ENCODE measurements around the gene UGT2B15.
"Not testable (repeated sequence)": the region's sequence is repeated elsewhere in the genome, so short reads cannot be mapped to it uniquely, and the experiment has no call there.

Gene UGT2B15

DNA sequence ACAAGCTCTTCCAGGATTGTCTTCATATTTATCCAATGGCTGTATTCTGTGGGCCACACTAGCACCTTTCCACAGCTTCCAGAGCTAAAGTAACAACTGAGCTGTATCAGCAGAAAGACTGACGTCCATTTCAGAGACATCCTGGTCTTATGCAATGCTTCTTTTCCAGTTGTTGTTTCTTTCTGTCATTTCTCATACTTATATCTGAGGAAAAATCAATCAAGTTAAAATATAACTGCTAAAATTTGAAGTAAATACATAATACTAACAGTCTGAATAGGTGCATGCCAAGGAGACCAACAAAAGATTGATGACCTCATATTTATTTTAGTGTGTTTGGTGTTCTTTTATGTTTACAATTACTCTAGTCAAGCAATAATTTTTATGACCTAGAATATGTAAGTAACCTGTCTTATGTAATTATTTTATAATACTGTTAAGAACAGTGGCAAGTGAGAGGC is at the start of gene UGT2B15:
Gene UGT2B15 (minus strand): TSS at position 174 of the 461 bp plus-strand sequence. CDS start 34 bp downstream, at position 140.
- not testable (repeated sequence) for FAIRE-seq; DNase-seq (ENCODE audit: low spot score)

DNA sequence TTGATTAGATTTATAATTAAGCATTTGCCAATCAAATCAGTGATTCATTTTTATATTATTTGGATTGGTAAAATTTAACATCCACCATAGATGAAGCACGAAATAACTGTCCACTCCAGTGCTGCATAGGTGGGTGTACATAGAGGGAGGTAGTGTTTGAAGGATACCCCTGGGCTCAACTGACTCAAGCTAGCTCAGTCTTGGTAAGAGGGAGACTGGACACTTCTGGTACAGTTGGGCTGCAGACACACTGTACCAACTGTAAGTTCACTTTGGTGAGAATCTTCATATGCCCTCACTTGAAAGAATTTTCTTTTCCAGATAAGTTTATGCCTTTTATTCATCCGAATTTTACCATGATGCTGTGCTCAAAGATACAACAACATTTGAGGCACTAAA is 48.6 kb upstream of the UGT2B15 start:
- FAIRE-seq = no peak
- no peak for DNase-seq (ENCODE audit: low spot score)

DNA sequence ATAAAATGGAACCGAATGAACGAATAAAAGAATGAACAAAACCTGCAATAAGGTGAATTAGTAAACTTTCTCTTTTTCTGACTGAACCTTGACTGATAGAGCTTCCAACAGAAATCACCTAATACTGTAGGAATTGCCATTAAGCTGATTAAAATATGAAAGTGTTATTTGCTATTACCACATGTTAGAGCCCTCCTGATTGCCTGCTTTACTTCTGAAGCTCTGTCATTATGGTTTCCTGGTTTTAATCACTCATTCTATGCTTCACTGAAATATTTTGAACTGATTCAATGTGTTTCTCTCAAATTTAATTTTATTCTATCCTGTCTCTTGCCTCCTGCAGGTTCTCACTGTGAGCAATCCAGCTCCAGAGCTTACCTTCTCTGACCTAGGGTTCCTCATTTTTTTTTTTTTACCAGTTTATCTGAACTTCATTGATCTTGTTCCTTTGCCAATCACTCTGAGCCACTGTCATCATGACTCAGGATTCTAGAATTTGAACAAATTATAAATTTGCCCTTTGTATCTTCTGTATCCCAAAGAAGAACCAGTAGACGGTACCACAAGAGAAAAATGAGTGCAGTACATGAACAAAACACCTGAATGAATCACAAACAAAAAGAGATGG is 48.1 kb upstream of the UGT2B15 start:
- no peak for DNase-seq (ENCODE audit: low spot score)
- no peak for FAIRE-seq

DNA sequence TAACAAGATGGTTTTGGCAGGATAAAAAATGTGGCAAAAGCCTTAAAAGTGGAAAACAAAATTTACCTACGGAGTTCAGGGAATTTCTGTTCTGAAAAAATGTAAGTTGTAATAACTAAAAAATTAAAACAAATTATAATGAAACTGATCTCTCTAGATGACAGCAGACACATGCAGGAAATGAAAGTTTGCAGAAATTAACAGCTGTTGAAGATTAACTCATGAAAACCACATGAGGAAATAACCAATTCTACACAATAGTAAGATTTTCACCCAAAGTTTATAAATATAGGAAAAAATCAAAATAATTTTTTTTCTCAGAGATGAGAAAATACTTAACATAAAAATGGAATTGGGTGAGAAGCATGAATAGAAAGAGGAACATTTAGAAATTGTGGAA is 47.5 kb upstream of the UGT2B15 start:
- FAIRE-seq (peak; percentile 56), DNase-seq (ENCODE audit: low spot score) (no peak)

DNA sequence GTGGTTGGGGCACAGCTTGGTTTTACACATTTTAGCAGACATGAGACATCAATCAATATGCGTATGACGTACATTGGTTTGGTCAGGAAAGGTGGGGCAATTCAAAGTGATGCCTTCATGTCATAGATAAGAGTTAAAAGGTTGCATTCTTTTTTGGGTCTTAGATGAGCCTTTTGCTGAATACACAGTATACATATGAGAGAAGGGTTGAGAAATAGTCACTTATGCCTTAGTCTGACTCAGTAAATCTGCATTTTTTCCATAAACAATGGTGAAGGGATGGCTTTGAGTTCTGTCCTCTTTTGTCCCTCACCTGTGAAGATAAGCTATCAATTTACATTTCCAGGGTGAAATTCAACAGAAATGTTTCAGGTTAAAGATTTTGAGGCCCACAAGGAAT is 43.9 kb upstream of the UGT2B15 start:
- no peak for FAIRE-seq
- DNase-seq (ENCODE audit: low spot score) = no peak

DNA sequence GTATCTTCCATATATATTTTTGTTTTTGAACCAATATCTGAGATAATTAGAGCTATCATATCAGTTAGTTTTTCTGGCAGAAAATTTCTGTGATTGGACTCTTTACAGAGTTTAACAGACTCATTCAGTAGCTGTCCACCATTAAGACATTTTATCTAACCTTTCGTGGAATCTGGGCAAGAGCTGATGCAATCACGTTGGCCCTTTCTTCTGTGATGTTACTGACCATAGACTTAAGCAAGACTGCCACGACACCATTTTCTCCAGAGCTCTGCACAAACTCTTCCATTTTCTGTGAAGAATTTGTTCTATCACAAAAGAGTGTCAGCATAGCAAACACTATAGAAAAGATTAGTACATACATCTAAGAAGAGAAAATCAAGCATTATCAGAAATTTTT is 41.8 kb upstream of the UGT2B15 start:
- no peak for FAIRE-seq

DNA sequence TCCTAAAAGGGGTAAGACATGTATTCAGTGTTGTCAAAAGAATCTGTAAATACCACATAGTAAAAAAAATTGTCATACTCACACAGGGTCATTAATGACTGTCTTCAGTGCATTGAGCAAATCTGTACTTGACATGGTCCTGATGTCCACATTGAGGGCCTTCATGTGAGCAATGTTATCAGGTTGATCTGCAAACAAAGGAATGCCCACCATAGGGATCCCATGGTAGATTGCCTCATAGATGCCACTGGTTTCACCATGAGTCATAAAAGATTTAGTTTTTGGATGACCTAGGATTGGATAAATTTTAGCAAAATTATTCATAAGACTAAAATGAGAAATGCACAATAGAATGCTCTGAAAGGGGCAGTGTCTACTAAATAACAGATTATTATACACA is 38.1 kb upstream of the UGT2B15 start:
- no peak for FAIRE-seq
- DNase-seq (ENCODE audit: low spot score) = no peak

More for the DNA sequence above, 41.8 kb upstream of the UGT2B15 start:
- no peak for DNase-seq (ENCODE audit: low spot score)

DNA sequence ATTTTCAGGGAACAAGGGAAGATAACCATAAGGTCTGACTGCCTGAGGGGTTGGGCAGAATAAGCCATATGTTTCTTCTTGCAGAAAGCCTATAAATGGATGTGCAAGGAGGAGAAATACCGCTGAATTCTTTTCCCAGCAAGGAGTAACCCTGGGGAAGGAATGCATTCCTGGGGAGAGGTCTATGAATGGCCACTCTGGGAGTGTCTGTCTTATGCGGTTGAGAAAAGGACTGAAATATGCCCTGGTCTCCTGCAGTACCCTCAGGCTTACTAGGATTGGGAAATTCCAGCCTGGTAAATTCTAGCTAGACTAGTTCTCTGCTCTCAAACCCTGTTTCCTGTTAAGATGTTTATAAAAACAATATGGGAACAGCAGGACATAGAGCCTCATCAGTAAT is 32.7 kb upstream of the UGT2B15 start:
- not testable (repeated sequence) for FAIRE-seq; DNase-seq (ENCODE audit: low spot score)

DNA sequence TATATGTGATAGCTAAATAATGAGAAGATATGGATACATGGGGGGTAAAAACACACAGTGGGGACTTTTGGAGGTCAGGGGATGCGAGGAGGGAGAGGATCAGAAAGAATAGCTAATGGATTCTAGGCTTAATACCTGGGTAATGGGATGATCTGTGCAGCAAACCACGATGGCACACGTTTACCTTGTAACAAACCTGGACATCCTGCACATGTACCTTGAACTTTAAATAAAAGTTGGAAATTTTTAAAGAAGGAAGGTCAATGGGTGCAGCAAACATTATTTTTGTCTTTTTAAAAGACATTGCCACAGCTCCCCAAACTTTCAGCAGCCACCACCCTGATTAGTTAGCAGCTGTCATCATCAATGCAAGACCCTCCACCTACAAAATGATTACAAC is 29.7 kb upstream of the UGT2B15 start:
- DNase-seq (ENCODE audit: low spot score) (no peak), FAIRE-seq (no peak)

DNA sequence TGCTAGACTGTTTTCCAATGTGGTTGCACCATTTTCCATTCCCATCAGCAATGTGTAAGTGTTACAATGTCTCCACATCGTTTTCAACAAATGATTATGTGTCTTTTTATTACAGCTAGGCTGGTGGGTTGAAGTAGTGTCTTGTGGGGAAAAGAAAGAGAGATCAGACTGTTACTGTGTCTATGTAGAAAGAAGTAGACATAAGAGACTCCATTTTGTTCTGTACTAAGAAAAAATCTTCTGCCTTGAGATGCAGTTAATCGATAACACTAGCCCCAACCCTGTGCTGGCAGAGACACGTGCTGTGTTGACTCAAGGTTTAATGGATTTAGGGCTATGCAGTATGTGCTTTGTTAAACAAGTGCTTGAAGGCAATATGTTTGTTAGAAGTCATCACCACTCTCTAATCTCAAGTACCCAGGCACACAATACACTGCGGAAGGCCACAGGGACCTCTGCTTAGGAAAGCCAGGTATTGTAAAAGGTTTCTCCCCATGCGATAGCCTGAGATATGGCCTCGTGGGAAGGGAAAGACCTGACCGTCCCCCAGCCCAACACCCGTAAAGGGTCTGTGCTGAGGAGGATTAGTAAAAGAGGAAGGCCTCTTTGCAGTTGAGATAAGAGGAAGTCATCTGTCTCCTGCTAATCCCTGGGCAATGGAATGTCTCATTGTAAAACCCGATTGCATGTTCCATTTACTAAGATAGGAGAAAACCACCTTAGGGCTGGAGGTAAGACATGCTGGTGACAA is 23.0 kb upstream of the UGT2B15 start:
- no peak for DNase-seq (ENCODE audit: low spot score)

DNA sequence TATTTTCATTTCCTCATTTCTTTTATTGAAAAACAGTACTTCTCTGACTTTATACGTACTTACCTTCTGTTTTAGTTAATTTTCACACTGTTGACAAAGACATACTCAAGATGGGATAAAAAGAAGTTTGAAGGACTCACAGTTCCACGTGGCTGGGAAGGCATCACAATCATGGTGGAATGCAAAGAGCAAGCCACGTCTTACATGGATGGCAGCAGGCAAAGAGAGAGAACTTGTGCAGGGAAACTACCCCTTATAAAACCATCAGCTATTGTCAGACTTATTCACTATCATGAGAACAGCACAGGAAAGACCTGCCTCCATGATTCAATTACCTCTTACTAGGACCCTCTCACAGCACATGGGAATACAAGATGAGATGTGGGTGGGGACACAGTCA is 20.7 kb upstream of the UGT2B15 start:
- no peak for FAIRE-seq

More for the DNA sequence above, 23.0 kb upstream of the UGT2B15 start:
- no peak for FAIRE-seq

DNA sequence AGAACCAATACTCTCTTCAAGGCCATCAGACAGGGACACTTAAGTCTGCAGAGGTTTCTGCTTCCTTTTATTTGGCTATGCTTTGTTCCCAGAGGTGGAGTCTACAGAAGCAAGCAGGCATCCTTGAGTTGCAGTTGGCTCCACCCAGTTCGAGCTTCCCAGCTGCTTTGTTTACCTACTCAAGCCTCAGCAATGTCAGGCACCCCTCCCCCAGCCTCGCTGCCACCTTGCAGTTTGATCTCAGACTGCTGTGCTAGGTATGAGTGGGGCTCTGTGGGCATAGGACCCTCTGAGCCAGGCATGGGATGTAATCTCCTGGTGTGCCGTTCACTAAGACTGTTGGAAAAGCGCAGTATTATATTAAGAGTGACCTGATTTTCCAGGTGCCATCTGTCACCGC is 12.6 kb upstream of the UGT2B15 start:
- no peak for DNase-seq (ENCODE audit: low spot score)
- FAIRE-seq = no peak

More for the DNA sequence above, 20.7 kb upstream of the UGT2B15 start:
- no peak for DNase-seq (ENCODE audit: low spot score)

DNA sequence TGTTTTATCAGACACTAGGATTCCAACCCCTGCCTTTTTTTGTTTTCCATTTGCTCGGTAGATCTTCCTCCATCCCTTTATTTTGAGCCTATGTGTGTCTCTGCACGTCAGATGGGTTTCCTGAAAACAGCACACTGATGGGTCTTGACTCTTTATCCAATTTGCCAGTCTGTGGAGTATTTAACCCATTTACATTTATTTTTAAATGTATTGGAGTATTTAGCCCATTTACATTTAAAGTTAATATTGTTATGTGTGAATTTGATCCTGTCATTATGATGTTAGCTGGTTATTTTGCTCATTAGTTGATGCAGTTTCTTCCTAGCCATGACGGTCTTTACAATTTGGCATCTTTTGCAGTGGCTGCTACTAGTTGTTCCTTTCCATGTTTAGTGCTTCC is 10.8 kb upstream of the UGT2B15 start:
- FAIRE-seq; DNase-seq (ENCODE audit: low spot score): not testable (repeated sequence)

DNA sequence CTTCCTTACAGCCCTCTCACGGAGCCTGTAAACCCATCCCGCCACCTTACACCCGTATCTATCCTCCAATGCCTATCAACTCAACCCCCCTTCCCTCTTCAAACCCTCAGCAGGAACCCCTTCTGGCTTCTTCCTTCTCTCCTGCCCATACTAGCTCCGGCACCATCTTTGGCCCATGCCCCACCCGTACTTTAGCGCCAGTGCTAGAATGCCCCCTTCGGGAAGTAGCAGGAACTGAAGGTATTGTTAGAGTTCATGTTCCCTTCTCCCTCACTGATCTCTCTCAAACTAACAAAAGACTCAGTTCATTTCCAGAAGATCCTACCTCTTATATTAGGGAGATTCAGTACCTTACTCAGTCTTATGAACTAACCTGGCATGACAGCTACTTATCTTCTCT is 2.7 kb upstream of the UGT2B15 start:
- DNase-seq (ENCODE audit: low spot score) (no peak), FAIRE-seq (no peak)

DNA sequence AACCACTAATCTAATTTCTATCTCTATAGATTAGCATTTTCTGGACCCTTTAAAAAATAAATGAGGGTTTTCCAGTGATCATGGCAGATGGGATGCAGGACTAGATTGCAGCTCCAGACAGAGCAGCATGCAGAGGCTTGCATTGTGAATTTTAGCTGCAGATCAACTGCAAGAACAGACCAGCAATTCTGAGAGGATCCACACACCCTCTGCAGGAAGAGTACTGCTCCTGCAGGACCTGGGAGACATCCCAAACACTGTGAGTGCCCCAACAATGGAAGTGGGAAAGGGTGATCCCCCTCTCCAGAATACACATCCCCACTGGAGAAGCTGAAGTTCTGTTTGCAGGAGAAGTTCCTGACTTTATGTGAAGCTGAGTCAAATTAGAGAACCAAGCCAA is 765 bp upstream of the UGT2B15 start:
- FAIRE-seq; DNase-seq (ENCODE audit: low spot score): not testable (repeated sequence)

DNA sequence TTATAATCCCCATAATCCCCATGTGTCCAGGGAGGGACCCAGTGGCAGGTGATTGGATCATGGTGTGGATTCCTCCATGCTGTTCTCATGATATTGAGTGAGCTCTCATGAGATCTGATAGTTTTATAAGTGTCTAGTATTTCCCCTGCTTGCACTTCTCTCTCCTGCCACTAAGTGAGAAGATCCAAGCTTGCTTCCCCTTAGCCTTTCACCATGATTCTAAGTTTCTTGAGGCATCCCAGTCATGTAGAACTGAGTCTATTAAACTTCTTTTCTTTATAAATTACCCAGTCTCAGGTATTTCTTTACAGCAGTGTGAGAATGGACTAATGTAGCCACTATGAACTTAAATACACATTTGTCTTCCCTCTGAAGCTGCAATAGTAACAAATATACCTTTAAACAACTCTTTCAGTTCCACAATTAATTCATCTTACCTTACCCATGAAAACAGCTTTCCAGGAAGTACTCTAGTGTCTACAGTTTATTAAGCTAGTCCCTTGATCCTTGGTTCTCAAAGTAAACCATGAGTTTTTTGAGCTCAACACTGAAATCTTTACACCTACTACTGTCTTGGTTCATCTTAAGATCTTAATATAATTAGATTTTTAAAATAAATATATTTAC is 1.8 kb downstream of the UGT2B15 start:
- not testable (repeated sequence) for DNase-seq (ENCODE audit: low spot score)

DNA sequence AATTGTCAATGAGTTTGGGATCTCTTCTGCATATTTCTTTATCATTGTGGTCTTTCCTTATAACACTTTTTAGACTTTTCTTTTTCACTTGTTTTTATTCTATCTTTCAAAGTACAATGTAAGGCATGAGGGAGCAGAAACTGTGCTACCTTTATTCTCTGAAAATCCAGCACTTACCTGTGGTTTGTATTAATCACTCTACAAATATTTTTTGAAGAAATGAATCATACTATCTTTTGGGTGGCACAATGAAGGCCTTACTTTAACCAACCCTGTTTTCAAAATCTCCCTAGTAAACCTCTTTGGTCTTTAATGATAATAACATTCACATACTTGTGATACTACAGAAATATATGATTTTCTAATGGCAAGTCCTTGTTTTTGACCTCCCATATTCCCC is 2.9 kb downstream of the UGT2B15 start:
- DNase-seq (ENCODE audit: low spot score) = not testable (repeated sequence)
- peak; percentile 52 for FAIRE-seq

More for the DNA sequence above, 1.8 kb downstream of the UGT2B15 start:
- FAIRE-seq = not testable (repeated sequence)

DNA sequence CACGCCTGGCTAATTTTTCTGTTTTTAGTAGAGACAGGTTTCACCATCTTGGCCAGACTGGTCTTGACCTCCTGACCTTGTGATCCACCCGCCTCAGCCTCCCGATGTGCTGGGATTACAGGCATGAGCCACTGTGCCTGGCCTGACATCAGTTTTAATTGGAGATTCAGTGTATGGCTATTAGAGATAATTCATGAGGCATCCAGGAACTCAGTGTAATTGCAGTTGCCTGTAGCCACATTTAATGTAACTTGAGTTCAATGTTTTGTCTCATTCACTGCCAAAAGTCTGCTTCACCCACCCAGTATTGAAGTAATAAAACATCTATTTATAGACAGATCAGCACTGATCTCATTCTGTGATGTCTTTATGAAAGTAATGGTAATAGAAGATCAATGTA is 5.7 kb downstream of the UGT2B15 start:
- not testable (repeated sequence) for FAIRE-seq; DNase-seq (ENCODE audit: low spot score)

DNA sequence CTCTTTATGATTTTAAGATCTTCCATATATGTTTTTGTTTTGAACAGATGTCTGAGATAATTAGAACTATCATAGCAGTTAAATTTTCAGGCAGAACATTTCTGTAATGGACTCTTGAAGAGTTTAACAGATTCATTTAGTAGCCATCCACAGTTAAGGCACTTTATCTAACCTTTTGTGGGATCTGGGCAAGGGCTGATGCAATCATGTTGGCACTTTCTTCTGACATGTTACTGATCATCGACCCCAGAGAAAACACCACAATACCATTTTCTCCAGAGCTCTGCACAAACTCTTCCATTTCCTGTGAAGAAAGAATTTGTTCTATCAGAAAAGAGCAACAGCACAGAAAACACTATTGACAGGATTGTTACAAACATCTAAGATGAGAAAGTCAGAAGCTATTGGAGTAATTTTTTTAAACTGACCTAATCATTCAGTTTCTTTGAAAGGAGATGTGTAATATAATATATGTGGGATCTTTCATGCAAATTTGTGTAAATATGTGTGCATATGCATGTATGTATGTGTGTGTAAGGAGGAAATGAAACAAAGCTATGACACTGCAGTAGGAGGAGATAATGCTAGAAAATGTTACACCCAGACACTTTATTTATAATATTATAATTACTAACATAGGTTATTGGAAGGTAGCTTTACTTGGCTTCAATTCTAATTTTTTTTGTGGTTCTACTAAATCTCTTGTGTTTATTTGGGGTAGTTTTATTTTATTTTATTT is 7.4 kb downstream of the UGT2B15 start:
- not testable (repeated sequence) for DNase-seq (ENCODE audit: low spot score)
- FAIRE-seq = peak; percentile 42

DNA sequence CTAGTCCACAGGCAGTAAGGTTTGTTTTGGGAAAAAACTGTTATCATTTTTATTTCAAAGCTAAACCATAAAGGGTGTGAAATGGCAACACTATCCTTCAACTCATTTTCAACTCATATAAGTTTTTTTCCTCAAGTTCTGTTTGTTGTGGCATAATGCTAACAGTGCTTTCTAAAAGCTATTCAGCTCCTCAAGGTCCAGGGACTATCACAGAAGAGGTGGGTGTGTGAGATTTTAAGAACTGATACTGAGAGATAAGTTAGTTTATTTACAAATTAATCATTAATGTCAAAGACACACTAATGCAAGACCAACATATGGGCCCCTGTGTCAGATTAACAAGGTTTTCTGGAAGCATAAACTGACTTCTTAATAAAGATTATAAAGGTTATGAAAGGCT is 11.8 kb downstream of the UGT2B15 start:
- DNase-seq (ENCODE audit: low spot score) (no peak), FAIRE-seq (no peak)

DNA sequence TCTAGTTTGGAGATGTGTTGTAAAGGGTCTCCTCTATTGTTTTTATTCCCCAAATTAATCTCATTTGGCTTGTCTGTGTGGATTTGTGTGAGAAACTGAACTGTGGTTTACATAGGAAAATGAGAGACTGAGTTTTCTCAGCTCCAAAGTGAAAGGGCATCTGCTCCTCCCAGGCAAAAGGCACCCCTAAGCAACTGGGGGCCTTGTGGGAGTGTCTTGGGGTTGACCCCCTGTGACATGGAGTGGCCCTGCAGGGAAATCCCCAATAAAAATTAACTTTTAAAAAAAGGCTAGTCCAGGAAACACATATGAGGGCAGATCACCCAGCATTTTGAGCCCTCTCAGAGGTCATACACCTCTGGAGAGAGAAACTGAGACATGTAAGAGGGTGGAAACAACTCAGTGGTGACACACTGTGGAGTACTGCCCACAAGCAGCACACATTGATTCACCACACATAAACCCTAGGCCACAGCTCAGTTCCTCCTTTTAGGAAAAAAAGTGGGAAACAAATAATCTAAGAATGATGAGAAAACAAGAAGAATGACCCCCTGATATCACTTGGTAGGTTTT is 13.3 kb downstream of the UGT2B15 start:
- peak; percentile 76 for FAIRE-seq

More for the DNA sequence above, 13.3 kb downstream of the UGT2B15 start:
- not testable (repeated sequence) for DNase-seq (ENCODE audit: low spot score)
